Right lobe of liver (tissue), 4 donors: ENCODE results near the gene SP5.
"Not testable (repeated sequence)": the region's sequence is repeated elsewhere in the genome, so short reads cannot be mapped to it uniquely, and the experiment has no call there.

Experiments
- POLR2A ChIP-seq: fragments of 450-650 bp; IDR thresholded peaks from one replicate; pipeline ENCODE4 v1.6.1; 2017; ENCODE audit warnings: antibody characterized with exemption, mild to moderate bottlenecking
- TF ChIP-seq, protein P1 (sequence below), 4 donors: fragments of 200-600 bp in 3 of 4; fragments of 450-650 bp in 1 of 4; IDR thresholded peaks; one replicate each; pipeline versions ENCODE4 v1.5.1 to v1.8.0; 2016 to 2022; ENCODE audit warnings: antibody characterized with exemption in 4 of 4, mild to moderate bottlenecking in 2 of 4
- donor health status: DM: no; HTN: no; CAD: no.
- donor health status: DM: no; HTN: no; CAD: no.
- donor health status: DM: no; HTN: yes; CAD: no.

DNA sequence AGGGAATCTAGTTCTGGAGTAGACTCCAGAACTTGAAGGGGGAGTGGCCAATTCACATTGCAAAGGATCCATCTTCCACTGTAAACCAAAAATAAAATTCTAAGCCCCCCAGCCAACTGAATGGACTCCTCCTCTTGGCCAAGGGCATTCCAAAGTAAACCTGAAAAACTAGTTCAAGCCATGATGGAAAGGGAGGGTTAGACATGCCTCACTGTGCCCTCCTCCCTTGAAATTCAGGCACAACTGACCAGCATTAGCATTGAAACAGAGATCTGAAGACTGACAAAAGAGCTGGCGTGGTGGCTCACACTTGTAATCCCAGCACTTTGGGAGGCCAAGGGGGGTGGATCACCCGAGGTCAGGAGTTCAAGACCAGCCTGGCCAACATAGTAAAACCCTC, 19.5 kb downstream of the SP5 start:
- TF ChIP-seq, protein P1, sequence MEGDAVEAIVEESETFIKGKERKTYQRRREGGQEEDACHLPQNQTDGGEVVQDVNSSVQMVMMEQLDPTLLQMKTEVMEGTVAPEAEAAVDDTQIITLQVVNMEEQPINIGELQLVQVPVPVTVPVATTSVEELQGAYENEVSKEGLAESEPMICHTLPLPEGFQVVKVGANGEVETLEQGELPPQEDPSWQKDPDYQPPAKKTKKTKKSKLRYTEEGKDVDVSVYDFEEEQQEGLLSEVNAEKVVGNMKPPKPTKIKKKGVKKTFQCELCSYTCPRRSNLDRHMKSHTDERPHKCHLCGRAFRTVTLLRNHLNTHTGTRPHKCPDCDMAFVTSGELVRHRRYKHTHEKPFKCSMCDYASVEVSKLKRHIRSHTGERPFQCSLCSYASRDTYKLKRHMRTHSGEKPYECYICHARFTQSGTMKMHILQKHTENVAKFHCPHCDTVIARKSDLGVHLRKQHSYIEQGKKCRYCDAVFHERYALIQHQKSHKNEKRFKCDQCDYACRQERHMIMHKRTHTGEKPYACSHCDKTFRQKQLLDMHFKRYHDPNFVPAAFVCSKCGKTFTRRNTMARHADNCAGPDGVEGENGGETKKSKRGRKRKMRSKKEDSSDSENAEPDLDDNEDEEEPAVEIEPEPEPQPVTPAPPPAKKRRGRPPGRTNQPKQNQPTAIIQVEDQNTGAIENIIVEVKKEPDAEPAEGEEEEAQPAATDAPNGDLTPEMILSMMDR (IDR thresholded peaks at IDR 0.05), result not testable (repeated sequence)
- TF ChIP-seq POLR2A, result not testable (repeated sequence)
